ENCODE measurements around the gene DTD1.

- TF ChIP-seq CTCF (conservative IDR thresholded peaks at IDR 0.05; ENCODE audit: low read length) = no peak
- TF ChIP-seq EZH2phosphoT487 (IDR thresholded peaks at IDR 0.05; ENCODE audit: borderline replicate concordance, low read depth, low read length) = no peak
Observed at GRCh38 chr20:18705490-18705889, 117.6 kb downstream of the DTD1 start.
